Activated T-cell treated with anti-CD3 and anti-CD28 coated beads for 48 hours (primary cell): ENCODE results near the gene ADCK2.
A peak's percentile ranks its signal among the peaks of the same experiment; 100 is the strongest.
"Not testable (repeated sequence)": the region's sequence is repeated elsewhere in the genome, so short reads cannot be mapped to it uniquely, and the experiment has no call there.

ENCODE experiments used
- DNase-seq: peaks from one replicate; pipeline ENCODE4 v3.0.0-alpha.2; 2020; ENCODE audit warnings: low read depth

Gene ADCK2

DNA sequence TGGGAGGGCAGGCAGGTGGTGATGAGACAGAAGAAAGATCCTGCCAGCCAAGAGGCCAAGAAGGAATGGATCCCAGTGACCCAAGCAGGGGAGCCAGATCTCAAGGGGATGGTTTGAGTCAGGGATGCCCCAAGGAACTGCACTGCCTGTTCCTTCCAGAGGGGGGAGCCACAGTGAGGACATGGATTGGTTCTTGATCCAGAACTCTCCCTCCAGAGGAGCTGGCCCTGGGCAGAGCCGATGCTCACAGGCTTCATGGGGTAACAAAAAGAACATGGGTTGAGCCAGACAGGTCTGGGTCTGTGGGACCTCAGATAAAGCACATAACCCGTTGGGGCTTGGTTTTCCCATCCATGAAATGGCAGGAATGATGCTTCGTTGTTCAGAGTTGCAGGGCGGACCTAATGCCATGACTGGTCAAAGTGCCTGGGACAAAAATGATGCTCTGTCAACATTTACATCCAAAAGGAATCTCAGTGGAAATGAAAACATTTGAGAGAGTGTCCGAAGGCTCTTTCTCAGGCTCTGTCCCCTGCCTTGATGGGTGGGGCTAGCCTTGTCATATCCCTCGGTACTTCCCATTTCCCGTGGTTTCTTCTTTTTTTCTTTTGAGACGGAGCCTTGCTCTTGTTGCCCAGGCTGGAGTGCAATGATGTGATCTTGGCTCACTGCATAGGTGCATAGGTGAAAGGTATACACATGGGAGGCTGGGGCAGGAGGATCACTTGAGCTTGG, 27.4 kb upstream of the ADCK2 start:
- DNase-seq: no peak

DNA sequence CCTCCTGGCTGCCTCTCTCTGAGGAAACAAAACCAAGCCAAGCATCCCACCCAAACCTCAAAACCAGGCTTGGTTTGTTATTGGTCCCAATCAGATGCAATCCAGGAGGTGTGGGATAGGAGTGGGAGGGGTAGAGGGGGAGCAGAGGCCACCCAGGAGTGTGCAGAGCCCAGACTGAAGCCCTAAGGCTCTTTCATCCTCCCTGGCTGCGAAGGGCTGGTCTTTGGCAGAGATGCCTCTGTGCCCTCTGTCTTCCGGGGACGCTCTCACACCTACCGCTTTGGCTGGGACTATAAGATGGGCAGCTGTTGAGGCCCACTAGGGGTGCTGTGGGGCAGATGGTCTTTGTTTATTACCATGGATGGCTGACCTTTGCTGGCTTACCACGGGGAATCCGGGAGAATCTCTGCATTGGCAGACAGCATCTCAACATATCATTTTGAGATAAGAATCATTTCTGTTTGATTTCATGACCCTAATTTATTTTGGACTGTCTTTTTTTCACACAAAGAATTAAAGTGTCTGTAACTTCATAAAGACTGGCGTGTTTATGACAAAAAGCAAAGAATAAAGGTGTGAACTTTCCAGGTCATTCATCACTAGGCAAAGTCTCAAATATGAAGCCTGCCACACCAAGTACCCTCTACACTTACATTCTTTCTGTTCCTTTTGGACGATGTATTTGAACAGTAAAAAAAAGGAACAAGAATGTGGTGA, 25.7 kb upstream of the ADCK2 start:
- no peak for DNase-seq

DNA sequence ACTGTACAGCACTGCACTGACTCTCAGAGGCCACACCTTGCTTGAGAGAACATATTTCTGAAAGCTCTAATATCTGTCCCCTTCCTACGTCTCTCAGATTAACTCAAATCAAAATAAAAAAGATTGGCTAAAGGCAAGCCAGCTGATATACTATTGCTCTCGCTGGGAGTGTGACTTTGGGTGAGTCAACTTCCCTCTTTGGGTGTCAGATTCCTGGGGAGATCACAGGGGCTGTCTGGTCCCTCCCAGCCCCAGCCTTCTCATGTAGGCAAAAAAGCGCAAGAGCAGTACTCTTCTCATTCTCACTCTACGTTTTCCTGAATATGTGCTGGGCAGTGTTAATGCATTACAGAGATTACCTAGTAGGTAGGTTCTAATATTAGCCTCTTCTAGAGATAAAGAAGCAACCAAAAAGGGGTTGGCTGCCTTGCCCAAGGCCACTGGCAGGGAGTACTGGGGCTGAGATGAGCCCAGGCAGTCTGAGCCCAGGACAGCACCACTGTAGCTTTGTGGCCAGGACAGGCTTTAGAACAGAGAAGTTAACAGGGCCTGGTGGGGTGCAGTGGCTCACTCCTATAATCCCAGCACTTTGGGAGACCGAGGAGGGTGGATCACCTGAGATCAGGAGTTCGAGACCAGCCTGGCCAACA, 23.1 kb upstream of the ADCK2 start:
- DNase-seq: no peak

DNA sequence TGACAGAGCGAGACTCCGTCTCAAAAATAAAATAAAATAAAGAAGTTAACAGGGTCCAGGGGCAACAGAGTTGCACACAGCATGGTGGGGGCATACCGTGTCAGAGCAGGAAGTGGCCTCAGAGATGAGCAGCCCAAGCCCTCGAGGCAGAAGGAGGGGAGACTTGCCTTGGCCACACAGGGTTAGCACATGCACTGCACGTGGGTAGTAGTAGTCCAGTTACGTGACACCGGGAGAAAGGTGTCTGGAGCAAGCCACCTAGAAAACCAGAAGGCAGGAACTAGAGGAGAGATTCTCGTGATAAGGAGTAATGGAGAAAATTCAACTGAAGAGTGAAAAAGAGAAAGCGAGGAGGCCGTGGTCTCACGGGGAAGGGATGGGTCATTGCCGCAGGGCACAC, 22.4 kb upstream of the ADCK2 start:
- no peak for DNase-seq

DNA sequence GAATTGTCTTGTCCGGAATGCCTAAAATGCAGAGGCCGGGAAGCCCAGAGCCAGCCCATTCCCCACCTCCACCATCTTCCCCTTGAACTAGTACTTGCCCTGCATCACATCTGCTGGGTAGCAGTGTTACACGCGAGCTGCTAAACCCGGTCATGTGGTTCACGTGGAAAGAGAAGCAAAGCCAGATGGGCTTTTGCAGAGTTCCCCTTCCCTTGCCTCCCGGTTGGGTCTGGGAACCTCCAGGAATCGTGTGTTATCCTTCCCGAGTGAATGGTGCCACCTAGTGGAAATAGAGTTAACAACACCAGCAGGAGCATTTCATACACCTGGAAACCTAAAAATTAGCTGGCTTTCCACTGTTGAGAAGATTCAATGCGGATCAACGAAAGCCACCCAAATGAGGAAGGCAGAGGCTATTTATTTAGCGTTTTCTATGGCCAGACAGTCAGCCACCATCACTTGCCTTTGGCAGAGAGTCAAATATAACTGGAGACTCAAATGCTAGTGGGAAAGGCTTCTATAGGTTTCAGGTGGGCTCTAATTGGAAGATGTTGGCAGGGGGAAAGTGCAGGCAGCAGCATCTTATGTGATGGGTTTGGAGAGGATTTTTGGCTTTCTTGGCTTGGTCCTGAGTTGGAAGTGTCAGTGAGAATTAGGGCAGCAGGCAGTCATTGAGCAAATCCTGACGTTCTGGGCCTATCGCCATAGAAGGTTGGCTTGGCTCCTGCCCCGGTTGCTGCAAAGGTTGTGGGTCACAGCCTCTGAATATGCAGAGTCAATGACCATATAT, 19.2 kb upstream of the ADCK2 start:
- no peak for DNase-seq

DNA sequence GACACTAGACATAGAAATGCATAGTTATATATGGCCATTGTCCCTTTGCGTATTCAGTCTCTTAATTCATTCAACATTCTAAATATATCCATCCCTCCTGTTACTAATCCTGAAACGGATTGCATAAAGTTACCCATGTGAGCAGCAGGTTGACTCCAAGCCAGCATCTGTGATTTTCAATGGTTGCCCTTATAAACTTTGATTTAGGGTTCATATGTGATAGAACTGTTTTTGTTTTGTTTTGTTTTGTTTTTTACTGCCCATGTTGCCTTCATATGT, 18.7 kb upstream of the ADCK2 start:
- DNase-seq: no peak

DNA sequence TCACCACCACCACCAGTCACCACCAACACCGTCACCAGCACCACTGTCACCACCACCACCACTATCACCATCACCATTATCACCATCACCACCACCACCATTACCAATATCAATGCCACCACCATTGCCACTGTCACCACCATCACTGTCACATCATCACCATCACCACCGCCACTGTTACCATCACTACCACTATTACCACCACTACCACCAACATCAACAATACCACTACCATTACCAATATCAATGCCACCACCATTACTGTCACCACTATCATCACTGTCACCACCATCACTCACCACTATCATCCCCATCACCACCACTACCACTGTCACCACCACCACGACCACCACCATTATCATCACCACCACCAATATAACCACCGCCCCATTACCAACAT, 18.1 kb upstream of the ADCK2 start:
- no peak for DNase-seq

DNA sequence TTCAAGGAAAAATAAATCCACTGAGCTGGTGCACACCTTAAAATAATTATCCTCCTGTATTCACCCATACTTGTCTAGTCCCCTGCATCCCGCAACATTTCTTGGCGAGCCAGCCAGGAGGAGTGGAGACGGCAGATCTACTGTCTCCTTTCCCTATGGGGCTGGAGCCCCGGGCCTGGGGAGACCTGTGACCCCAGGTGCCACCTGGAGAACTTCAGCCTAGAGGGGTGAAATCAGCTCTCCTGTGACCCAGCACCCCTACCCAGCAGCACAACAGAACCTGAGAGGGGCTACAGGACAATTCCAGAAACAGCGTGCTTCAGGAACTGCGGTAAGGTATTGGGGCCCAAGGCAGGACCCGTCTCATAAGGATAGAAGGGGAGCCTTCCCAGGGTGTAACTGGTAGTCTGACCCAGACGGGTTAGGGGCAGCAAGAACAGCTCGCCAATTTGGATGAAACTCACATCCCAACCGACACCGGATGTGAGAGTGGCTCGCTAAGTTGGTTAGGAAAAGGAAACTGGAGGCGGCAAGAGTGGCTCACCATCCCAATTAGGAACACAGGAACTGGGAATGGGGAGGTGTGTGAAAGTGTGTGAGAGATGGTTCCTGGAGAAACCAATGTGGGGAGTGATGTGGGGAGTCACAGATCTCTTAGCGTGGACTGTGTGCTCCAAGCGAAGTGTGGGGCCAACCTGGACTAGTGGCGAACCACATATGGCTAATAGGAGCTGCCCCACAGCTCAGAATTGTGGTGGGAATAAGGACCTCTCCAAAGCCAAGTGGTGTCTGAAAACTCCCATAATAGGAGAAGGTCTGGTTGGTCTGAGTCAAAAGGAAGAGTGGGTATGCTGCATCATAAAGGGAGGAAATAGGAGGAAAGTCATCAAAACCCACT, 17.0 kb upstream of the ADCK2 start:
- DNase-seq: no peak

DNA sequence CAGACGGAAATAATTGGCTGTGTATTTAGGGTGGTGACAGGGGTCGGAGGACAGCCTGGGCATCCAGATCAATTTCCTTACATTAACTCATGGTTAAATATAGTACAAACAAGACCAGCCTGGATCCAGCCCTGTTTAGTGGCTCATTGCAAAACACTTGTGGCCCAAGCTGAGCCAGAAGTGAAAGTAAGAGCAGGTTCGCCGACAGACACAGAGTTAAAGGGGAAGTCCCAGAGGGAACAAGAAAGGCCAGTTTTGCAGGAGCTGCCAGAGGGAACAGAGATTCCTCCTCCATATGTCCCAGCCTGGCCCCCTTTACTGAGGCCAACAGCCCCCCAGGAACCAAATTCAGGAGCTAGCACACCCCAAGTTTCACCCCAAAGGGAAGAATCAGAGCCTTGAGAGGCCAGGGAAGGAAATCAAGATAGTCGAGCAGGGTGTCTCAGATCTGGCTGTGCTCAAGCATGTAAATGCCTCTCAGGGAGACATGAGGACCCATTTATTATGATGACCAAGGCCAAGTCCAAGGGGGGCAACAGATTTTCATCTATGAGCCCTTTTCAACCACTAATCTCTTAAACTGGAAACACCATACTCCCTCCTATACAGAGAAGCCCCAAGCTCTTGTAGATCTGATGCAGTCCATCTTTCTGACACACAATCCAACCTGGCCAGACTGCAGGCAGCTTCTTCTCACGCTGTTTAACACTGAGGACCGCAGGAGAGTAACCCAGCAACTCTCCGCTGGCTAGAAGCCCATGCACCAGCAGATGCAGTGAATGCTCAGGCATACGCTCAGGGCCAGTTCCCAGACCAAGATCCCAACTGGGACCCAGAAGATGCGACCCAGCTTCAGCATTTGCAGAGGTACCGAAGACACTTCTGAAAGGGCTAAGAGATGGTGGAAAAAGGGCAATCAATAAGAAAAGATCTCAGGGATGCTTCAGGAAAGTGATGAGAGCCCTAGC, 15.9 kb upstream of the ADCK2 start:
- DNase-seq: peak; percentile 20

DNA sequence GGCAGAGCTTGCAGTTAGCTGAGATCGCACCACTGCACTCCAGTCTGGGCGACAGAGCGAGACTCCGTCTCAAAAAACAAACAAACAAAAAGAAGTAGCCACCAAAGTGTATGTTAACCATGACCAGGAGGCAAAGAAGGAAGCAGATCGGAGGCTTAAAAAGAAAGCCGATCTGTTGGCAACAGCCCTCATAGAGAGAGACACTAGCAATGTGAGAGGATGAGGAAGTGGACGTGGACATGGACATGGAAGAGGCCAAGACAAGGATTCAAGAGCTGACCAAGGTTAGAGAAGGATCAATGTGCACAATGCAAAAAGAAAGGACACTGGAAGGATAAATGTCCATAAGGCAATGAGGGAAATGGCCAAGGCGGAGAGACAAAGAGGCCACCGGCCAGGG, 14.9 kb upstream of the ADCK2 start:
- no peak for DNase-seq

DNA sequence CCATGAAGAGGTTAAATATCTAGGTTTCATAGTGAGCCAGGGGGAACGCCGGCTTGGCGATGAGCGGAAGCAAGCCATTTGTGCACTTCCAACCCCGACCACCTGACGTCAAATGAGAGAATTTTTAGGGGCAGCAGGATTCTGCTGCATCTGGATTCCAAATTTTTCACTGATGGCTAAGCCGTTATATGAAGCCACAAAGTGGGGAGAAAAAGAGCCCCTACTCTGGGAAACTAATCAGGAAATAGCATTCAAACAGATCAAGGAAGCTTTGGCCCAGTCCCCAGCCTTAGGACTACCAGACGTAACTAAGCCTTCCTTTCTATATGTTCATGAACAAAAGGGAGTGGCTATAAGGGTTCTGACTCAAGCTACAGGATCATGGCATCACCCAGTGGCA, 12.9 kb upstream of the ADCK2 start:
- no peak for DNase-seq

DNA sequence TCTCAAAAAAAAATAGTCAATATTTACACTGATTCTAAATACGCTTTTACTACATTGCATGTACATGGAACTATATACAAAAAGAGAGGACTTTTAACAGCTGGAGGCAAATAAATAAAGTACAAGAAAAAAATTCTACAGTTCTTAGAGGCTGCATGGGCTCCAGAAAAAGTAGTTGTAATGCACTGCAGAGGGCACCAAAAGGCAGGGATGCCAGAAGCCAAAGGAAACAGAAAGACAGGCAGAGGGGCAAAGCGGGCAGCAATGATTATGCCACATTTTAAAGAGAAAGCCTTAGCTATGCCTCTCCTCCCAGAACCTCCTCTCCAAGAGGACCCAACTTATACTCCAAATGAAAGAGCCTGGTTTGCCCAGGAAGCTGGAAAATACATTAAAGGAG, 11.6 kb upstream of the ADCK2 start:
- DNase-seq: no peak

DNA sequence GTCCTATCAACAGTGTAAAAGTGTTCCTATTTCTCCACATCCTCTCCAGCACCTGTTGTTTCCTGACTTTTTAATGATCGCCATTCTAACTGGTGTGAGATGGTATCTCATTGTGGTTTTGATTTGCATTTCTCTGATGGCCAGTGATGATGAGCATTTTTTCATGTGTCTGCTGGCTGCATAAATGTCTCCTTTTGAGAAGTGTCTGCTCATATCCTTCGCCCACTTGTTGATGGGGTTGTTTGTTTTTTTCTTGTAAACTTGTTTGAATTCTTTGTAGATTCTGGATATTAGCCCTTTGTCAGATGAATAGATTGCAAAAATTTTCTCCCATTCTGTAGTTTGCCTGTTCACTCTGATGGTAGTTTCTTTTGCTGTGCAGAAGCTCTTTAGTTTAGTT, 9.8 kb upstream of the ADCK2 start:
- DNase-seq: not testable (repeated sequence)

DNA sequence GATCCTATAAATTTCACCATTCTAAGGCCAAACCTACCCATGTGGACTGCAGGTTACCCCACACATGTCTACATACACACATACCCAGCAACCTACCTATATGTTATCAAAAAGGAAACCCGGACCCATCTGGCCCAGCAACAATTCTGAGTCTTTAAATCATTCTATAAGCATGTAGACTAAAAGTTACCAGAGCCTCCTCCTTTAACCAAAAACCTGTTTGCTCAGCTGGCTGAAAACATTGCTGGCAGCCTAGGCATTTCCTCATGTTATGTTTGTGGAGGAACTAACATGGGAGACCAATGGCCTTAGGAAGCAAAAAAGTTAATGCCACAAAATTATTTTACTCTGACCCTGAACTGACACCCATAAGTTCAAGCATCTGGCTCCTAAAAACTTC, 5.3 kb upstream of the ADCK2 start:
- DNase-seq: no peak

DNA sequence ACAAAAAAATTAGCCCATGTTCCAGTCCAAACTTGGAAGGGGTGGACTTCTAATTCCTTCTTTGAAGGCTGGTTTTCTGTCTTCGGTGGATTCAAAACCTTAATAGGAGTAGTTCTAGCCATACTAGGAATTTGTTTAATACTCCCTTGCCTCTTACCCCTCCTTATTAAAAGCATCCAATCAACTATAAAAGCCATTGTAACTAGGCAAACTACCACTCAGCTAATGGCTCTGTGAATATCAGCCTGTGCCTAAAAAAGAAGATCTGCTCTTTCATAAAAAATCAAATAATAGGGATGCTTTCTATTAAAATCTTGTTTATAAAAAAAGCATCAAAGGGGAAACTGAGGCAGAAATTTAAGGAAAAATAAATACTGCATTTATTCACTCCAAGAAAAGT, 4.1 kb upstream of the ADCK2 start:
- DNase-seq: no peak

DNA sequence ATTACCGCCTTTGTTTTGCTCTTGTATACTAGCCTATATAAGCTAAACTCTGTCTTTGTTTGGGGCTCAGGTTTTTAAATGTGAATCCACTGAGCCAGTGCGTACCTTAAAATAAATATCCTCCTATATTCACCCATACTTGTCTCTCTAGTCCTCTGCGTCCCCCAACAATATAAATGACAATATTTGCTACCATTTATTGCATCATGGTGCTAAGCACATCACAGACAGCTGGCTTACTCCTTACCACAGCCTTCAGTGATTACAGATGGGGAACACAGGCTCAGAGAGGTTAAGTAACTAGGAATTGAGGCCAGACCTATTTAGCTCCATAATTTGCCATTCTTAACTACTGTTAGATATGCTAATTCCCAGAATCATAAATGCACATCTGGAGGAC, 3.4 kb upstream of the ADCK2 start:
- DNase-seq: no peak

DNA sequence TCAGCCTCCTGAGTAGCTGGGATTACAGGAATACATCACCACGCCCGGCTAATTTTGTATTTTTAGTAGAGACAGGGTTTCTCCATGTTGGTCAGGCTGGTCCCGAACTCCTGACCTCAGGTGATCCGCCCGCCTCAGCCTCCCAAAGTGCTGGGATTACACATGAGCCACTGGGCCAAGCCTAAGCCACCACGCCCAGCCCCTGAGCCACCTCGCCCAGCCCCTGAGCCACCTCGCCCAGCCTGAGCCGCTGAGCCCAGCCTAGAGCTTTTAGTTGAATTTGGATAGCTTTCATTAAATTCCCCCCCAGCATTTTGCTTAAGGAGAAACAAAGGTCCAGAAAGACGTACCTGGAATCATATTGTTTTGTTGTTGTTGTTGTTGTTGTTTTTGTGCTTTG, 2.9 kb upstream of the ADCK2 start:
- DNase-seq: not testable (repeated sequence)

DNA sequence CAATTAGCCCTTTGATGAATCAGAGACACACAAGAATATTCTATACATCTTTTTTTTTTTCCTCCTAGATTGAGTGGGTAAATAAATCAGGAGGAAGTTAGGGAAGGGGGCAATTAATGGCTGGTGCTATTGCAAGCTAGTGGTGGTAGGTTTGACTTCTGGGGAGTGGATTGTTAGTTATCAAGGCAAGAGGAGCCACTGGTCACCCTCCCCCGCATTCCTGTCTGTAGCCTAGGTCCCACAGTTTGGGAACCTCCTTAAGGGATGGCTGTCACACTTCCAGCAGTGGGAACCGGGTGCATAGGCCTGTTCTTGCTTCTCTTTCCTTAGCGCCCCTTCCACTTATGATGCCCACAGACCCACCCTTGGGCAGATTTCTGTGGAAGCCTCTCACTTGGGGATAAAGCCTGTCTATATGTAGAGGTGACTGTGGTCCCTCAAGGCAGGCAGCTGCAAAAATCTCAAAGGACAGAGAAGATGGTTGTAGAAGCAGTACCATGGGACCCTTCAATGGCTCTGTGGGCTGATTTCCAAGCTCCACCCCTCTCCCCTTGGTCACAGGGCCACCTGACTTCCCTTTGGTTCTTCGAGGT, 2.3 kb upstream of the ADCK2 start:
- no peak for DNase-seq

DNA sequence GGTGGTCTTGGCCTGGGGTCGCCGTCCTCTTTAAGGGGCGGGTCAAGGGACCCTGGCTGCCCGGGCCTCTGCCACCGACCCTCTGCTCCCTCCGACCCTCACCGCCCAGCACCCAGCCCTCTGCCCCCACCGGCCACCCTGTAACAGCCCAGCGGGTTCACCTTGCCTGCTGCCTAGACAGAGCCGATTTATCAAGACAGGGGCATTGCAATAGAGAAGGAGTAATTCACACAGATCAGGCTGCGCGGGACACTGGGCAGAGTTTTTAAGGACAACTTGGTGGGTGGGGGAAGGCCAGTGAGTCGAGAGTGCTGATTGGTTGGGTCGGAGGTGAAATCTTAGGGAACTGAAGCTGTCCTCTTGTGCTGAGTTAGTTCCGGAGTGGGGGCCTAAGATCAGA, 779 bp upstream of the ADCK2 start:
- no peak for DNase-seq

DNA sequence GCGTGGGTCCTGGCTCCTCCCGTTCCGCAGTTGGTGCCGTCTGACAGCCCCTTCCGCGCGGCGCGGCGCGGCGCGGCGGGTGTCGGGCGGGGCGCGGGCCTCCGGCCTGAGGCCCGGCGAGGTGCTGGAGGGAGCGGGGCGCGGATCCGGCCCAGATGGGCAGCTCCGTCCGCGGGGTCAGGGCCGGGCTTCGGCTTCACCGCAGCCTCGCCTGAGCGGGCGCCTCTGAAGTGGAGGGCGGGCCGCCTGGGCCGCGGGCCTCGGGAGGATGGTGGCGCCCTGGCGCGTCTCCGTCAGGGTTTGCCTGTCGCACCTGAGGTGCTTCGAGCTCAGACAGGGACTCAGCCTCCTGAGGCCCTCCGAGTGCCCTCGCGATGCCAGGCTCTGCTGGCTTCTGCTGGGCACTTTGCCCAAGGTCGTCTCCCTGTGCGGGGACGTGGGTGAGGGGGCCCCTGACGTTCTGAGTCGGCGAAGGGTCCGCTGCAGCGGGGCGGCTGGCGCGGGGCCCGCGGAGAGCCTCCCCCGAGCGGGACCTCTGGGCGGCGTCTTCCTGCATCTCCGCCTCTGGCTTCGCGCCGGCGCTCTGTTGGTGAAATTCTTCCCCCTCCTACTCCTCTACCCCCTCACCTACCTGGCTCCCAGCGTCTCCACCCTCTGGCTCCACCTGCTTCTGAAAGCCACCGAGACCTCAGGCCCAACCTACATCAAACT, 473 bp downstream of the ADCK2 start:
- peak; percentile 50 for DNase-seq
